Neural progenitor cell (in vitro differentiated cells): Measurements from ENCODE around the gene SH2D3C.

Experiments
- CTCF ChIP-seq: fragments of 200-600 bp; sonication (generic); IDR thresholded peaks from 2 replicates; pipeline ENCODE4 v1.5.1; 2017; ENCODE audit warnings: antibody characterized with exemption, mild to moderate bottlenecking
- EZH2 ChIP-seq: fragments of 200-600 bp; sonication (generic); IDR thresholded peaks from 2 replicates; pipeline ENCODE4 v1.6.1; 2017; ENCODE audit warnings: antibody characterized with exemption, mild to moderate bottlenecking, moderate library complexity

GRCh38 chr9:127755061-127756060 lies 23.1 kb downstream of the SH2D3C start:
- no peak for TF ChIP-seq CTCF
- no peak for TF ChIP-seq EZH2
